Measurements from ENCODE around the gene CDKAL1. TPM values are rescaled to one million over a fixed set of nuclear protein-coding genes. Genes with fewer than 3 reads are reported as not detected.
A peak's percentile ranks its signal among the peaks of the same experiment; 100 is the strongest.

CDKAL1 gene
- total and polyA plus RNA-seq, 10 of the 15 experiments (the other 5 are each of a cell fraction or from before 2014, with no cell fraction given) = 10.7 to 26.9 (median 17.3) TPM

GRCh38 chr6:21245488-21245887 lies 711.2 kb downstream of the CDKAL1 start:
- Histone ChIP-seq H3K27me3 (replicated peaks in 1 of 2; ENCODE audit: control insufficient read depth in 2 of 2, insufficient read depth in 2 of 2, low read length in 1 of 2) (no peaks in the 10 kb centered on the region), H3K79me2 (ENCODE audit: control insufficient read depth, insufficient read depth, low read length) (no peaks in the 10 kb centered on the region), H4K20me1 (ENCODE audit: control insufficient read depth, insufficient read depth) (no peaks in the 10 kb centered on the region), H3K27ac (ENCODE audit: control insufficient read depth, insufficient read depth) (no peak overlapping the region), H3K4me1 (ENCODE audit: control insufficient read depth, insufficient read depth, low read length) (no peaks in the 10 kb centered on the region), H2AFZ (ENCODE audit: control insufficient read depth, low read depth, low read length) (no peak overlapping the region), H3K4me3 (no peak overlapping the region), H3K36me3 (ENCODE audit: control insufficient read depth in 2 of 2, insufficient read depth in 2 of 2, low read length in 1 of 2) (no peaks in the 10 kb centered on the region), H3K9ac (ENCODE audit: control insufficient read depth, insufficient read depth, low read length) (no peak overlapping the region), H3K4me2 (ENCODE audit: control insufficient read depth, insufficient read depth) (no peak overlapping the region), H3K9me3 (replicated peaks; ENCODE audit: control insufficient read depth, insufficient read depth, low read length) (no peaks in the 10 kb centered on the region)
- in situ Hi-C loops (cut with MboI) (no loop called here), intact Hi-C loops (cut with micrococcal nuclease; ENCODE audit: unreplicated experiment) (no loop called here)
- POLR2A ChIA-PET = interaction anchor here (0.7 to 2.6 kb wide), 2 partner anchors 19 to 240 kb away, joined by 7 to 9 read pairs; no protein-coding TSS in a partner anchor
- no peak for FAIRE-seq
- BruUV-seq (replicated peaks) = no TSS peak
- CTCF ChIA-PET = interaction anchor here (0.6 to 1.1 kb wide), 2 partner anchors 13 to 34 kb away, joined by 3 read pairs; no protein-coding TSS in a partner anchor
- ATAC-seq = no peak
- DNase-seq (ENCODE audit: low read depth, low spot score) = no peak
- TF ChIP-seq EZH2 (IDR thresholded peaks at IDR 0.05; ENCODE audit: borderline replicate concordance, control insufficient read depth, low read depth, low read length) = no peak
- WGBS (ENCODE audit: insufficient coverage, insufficient replicate concordance, low lambda C conversion rate, missing lambda C conversion rate) = 93% methylated on average over 4 of the region's 4 CpGs
- RAD21 ChIA-PET (ENCODE audit: unreplicated experiment) = interaction anchor here (1.2 to 1.5 kb wide), 2 partner anchors 19 to 81 kb away, joined by 3 to 4 read pairs; no protein-coding TSS in a partner anchor
- SMC1A ChIA-PET (ENCODE audit: uncharacterized antibody, unreplicated experiment) = interaction anchor here (0.7 to 2.5 kb wide), 9 partner anchors 11 to 370 kb away, joined by 3 to 10 read pairs (median 3); no protein-coding TSS in a partner anchor

DNA sequence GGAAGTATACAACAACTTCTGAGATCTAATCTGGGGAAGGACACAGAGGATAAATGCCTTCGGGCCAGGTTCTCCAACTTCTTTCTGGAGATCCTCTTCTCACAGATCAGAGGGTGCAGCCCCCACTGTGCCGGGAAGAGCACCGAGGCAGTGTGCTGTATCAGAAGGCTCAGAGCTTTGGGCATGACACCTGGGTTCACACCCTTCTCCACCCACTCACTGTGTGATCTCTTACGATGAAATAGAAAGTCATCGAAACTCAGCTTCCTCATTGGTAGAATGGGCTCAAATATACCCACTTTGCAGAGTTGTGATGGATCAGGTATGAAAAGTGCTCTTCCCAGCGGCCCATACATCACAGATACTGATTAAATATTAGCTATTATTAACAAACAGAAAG lies 711.8 kb downstream of the CDKAL1 start:
- CTCF ChIA-PET = interaction anchor here (0.6 to 1.1 kb wide), 2 partner anchors 12 to 35 kb away, joined by 3 read pairs; no protein-coding TSS in a partner anchor
- Histone ChIP-seq H3K27ac (ENCODE audit: control insufficient read depth, insufficient read depth) (no peak overlapping the region), H3K27me3 (replicated peaks in 1 of 2; ENCODE audit: control insufficient read depth in 2 of 2, insufficient read depth in 2 of 2, low read length in 1 of 2) (no peaks in the 10 kb centered on the region), H4K20me1 (ENCODE audit: control insufficient read depth, insufficient read depth) (no peaks in the 10 kb centered on the region), H3K4me3 (no peak overlapping the region), H2AFZ (ENCODE audit: control insufficient read depth, low read depth, low read length) (no peak overlapping the region), H3K36me3 (ENCODE audit: control insufficient read depth in 2 of 2, insufficient read depth in 2 of 2, low read length in 1 of 2) (no peaks in the 10 kb centered on the region), H3K4me1 (ENCODE audit: control insufficient read depth, insufficient read depth, low read length) (no peaks in the 10 kb centered on the region), H3K9me3 (replicated peaks; ENCODE audit: control insufficient read depth, insufficient read depth, low read length) (no peaks in the 10 kb centered on the region), H3K79me2 (ENCODE audit: control insufficient read depth, insufficient read depth, low read length) (no peaks in the 10 kb centered on the region), H3K4me2 (ENCODE audit: control insufficient read depth, insufficient read depth) (no peak overlapping the region), H3K9ac (ENCODE audit: control insufficient read depth, insufficient read depth, low read length) (no peak overlapping the region)
- 53% methylated on average over 6 of the region's 6 CpGs for WGBS (ENCODE audit: insufficient coverage, insufficient replicate concordance, low lambda C conversion rate, missing lambda C conversion rate)
- POLR2A ChIA-PET = interaction anchor here (2.6 kb wide), 1 partner anchor 18 kb away, joined by 7 read pairs; no protein-coding TSS in a partner anchor
- FAIRE-seq (no peak), ATAC-seq (peak; percentile 58), DNase-seq (ENCODE audit: low read depth, low spot score) (no peak)
- SMC1A ChIA-PET (ENCODE audit: uncharacterized antibody, unreplicated experiment) = interaction anchor here (0.7 to 2.5 kb wide), 11 partner anchors 11 to 370 kb away, joined by 3 to 10 read pairs (median 3); no protein-coding TSS in a partner anchor
- BruUV-seq (replicated peaks) = no TSS peak
- in situ Hi-C loops (cut with MboI) = no loop called here
- RAD21 ChIA-PET (ENCODE audit: unreplicated experiment) = interaction anchor here (1.2 to 1.5 kb wide), 2 partner anchors 19 to 81 kb away, joined by 3 to 4 read pairs; no protein-coding TSS in a partner anchor
- intact Hi-C loops (cut with micrococcal nuclease; ENCODE audit: unreplicated experiment) = no loop called here
- TF ChIP-seq NFYA (IDR thresholded peaks at IDR 0.05; ENCODE audit: borderline replicate concordance, low read depth, low read length) (no peak), SIN3A (IDR thresholded peaks at IDR 0.05; ENCODE audit: low read depth, low read length) (no peak), BHLHE40 (IDR thresholded peaks at IDR 0.05; ENCODE audit: borderline replicate concordance in 1 of 2, low read depth in 2 of 2, low read length in 1 of 2) (no peak), CREB1 (IDR thresholded peaks at IDR 0.05; ENCODE audit: low read depth) (no peak), NR2F1 (conservative IDR thresholded peaks at IDR 0.05) (no peak), CBFB (IDR thresholded peaks at IDR 0.05; ENCODE audit: low read depth) (no peak), POLR2AphosphoS2 (IDR thresholded peaks at IDR 0.05; ENCODE audit: low read depth, low read length) (no peak), TARDBP (IDR thresholded peaks at IDR 0.05; ENCODE audit: borderline replicate concordance) (no peak), NBN (IDR thresholded peaks at IDR 0.05) (no peak), MEF2B (IDR thresholded peaks at IDR 0.05; ENCODE audit: partially characterized antibody, poor library complexity, severe bottlenecking) (no peak), HDGF (IDR thresholded peaks at IDR 0.05) (no peak)
- TF ChIP-seq, protein P1, sequence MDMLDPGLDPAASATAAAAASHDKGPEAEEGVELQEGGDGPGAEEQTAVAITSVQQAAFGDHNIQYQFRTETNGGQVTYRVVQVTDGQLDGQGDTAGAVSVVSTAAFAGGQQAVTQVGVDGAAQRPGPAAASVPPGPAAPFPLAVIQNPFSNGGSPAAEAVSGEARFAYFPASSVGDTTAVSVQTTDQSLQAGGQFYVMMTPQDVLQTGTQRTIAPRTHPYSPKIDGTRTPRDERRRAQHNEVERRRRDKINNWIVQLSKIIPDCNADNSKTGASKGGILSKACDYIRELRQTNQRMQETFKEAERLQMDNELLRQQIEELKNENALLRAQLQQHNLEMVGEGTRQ (IDR thresholded peaks at IDR 0.05; ENCODE audit: borderline replicate concordance, low read depth, low read length) = no peak
- TF ChIP-seq, protein P2, sequence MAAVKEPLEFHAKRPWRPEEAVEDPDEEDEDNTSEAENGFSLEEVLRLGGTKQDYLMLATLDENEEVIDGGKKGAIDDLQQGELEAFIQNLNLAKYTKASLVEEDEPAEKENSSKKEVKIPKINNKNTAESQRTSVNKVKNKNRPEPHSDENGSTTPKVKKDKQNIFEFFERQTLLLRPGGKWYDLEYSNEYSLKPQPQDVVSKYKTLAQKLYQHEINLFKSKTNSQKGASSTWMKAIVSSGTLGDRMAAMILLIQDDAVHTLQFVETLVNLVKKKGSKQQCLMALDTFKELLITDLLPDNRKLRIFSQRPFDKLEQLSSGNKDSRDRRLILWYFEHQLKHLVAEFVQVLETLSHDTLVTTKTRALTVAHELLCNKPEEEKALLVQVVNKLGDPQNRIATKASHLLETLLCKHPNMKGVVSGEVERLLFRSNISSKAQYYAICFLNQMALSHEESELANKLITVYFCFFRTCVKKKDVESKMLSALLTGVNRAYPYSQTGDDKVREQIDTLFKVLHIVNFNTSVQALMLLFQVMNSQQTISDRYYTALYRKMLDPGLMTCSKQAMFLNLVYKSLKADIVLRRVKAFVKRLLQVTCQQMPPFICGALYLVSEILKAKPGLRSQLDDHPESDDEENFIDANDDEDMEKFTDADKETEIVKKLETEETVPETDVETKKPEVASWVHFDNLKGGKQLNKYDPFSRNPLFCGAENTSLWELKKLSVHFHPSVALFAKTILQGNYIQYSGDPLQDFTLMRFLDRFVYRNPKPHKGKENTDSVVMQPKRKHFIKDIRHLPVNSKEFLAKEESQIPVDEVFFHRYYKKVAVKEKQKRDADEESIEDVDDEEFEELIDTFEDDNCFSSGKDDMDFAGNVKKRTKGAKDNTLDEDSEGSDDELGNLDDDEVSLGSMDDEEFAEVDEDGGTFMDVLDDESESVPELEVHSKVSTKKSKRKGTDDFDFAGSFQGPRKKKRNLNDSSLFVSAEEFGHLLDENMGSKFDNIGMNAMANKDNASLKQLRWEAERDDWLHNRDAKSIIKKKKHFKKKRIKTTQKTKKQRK (IDR thresholded peaks at IDR 0.05; ENCODE audit: low read depth, low read length) = no peak
